Activated CD8-positive, alpha-beta T cell treated with anti-CD3 and anti-CD28 coated beads for 36 hours (primary cell): ENCODE results near the gene CAPN1. TPM values are rescaled to one million over a fixed set of nuclear protein-coding genes. Genes with fewer than 3 reads are reported as not detected.

Experiments
- ATAC-seq: fragments of 200-7000 bp; cut with Tn5 transposase; one replicate; pipeline ENCODE4 v1.10.0; 2021; ENCODE audit warnings: mild to moderate bottlenecking, moderate library complexity
- CTCF ChIA-PET: fragments of 350-600 bp; sonication (Branson Sonifier 250); formaldehyde crosslinking; loops from one replicate; lab custom pipeline; 2021; ENCODE audit warnings: antibody characterized with exemption; lab: Charles Lee
- POLR2A ChIA-PET: fragments of 350-600 bp; sonication (Branson Sonifier 250); formaldehyde crosslinking; loops from one replicate; lab custom pipeline; 2021; ENCODE audit warnings: antibody characterized with exemption; lab: Charles Lee
- DNase-seq: peaks from one replicate; pipeline ENCODE4 v3.0.0-alpha.2; 2020
- H3K27ac Mint-ChIP-seq: one replicate; pipeline ENCODE4 v1.8.0; 2021; ENCODE audit warnings: mild to moderate bottlenecking, mixed read lengths
- H3K27me3 Mint-ChIP-seq: one replicate; pipeline ENCODE4 v1.8.0; 2021; ENCODE audit warnings: mixed read lengths
- H3K36me3 Mint-ChIP-seq: one replicate; pipeline ENCODE4 v1.8.0; 2021; ENCODE audit warnings: low read depth, mixed read lengths
- H3K4me1 Mint-ChIP-seq: one replicate; pipeline ENCODE4 v1.8.0; 2021; ENCODE audit warnings: low read depth, mixed read lengths
- H3K4me3 Mint-ChIP-seq: one replicate; pipeline ENCODE4 v1.8.0; 2021; ENCODE audit warnings: mild to moderate bottlenecking, moderate library complexity, mixed read lengths
- H3K9me3 Mint-ChIP-seq: one replicate; pipeline ENCODE4 v1.8.0; 2021; ENCODE audit warnings: mixed read lengths
- CTCF ChIP-seq: fragments of 200-600 bp; IDR thresholded peaks from one replicate; pipeline ENCODE4 v1.8.0; 2022; ENCODE audit warnings: antibody characterized with exemption, mild to moderate bottlenecking
- intact Hi-C: fragments of 100-400 bp; cut with micrococcal nuclease; formaldehyde crosslinking; loops from one replicate; pipeline ENCODE4 v1.10.0; 2022
- total RNA-seq, 2 experiments: library from RNA; stranded (reverse); gene quantifications; one replicate each; pipeline ENCODE4 v1.2.3, GENCODE V29; 2021

Gene CAPN1
- 10 to 100 TPM; 72.6 to 74.7 TPM for total RNA-seq

- Mint-ChIP-seq H3K9me3 (no peaks in the 10 kb centered on the region), H3K4me1 (peaks cover 17% of the 10 kb centered on the region), H3K36me3 (peaks cover 2% of the 10 kb centered on the region), H3K4me3 (peak within 1 kb of the TSS; percentile 80), H3K27ac (peak within 1 kb of the TSS; percentile 86), H3K27me3 (no peaks in the 10 kb centered on the region)
- DNase-seq (peak; percentile 84), ATAC-seq (peak; percentile 84)
- intact Hi-C loops = no loop called here
- TF ChIP-seq CTCF = no peak
- CTCF ChIA-PET = interaction anchor here (0.6 to 4.0 kb wide), 15 partner anchors 15 to 149 kb away, joined by 3 to 35 read pairs (median 4); partner anchors contain the start of genes CDC42EP2, FAU, MRPL49 and POLA2
- POLR2A ChIA-PET = interaction anchor here (0.9 to 3.0 kb wide), 9 partner anchors 8 to 85 kb away, joined by 3 to 21 read pairs (median 4); partner anchors contain the start of genes FAU, MRPL49, POLA2 and ZNHIT2
Measured at GRCh38 chr11:65181569-65182257, at the start of gene CAPN1. Gene CAPN1 (plus strand): TSS chr11:65181928. CDS start chr11:65182702, 774 bp downstream.

GRCh38 chr11:65132238-65132987 is 49.3 kb upstream of the CAPN1 start:
- no peaks in the 10 kb centered on the region for H3K27me3 Mint-ChIP-seq
- TF ChIP-seq CTCF = no peak
- H3K9me3 Mint-ChIP-seq = no peaks in the 10 kb centered on the region
- no peak for DNase-seq
- intact Hi-C loops = no loop called here
- peak overlapping the region; percentile 100 for H3K4me3 Mint-ChIP-seq
- ChIA-PET CTCF (interaction anchor here (1.2 to 1.8 kb wide), 4 partner anchors 10 to 22 kb away, joined by 3 to 6 read pairs (median 6); partner anchors contain the start of genes FAU, MRPL49 and ZNHIT2), POLR2A (interaction anchor here (0.8 to 7.8 kb wide), 4 partner anchors 11 to 50 kb away, joined by 3 to 77 read pairs (median 4); partner anchors contain the start of genes FAU and MRPL49)
- peaks cover 31% of the 10 kb centered on the region for H3K4me1 Mint-ChIP-seq
- no peak for ATAC-seq
- H3K27ac Mint-ChIP-seq = peak overlapping the region; percentile 100
- peaks cover 13% of the 10 kb centered on the region for H3K36me3 Mint-ChIP-seq

- intact Hi-C loops = no loop called here
- TF ChIP-seq CTCF = no peak
- ChIA-PET CTCF (interaction anchor here (3.0 kb wide), 1 partner anchor 15 kb away, joined by 17 read pairs; the partner anchor contains the start of gene ZNHIT2), POLR2A (interaction anchor here (0.6 to 7.8 kb wide), 6 partner anchors 9 to 792 kb away, joined by 3 to 77 read pairs (median 14); partner anchors contain the start of genes FAU, MRPL49, POLA2 and ZNHIT2)
- Mint-ChIP-seq H3K9me3 (no peaks in the 10 kb centered on the region), H3K27ac (peak overlapping the region; percentile 100), H3K4me1 (peaks cover 33% of the 10 kb centered on the region), H3K36me3 (peaks cover 13% of the 10 kb centered on the region), H3K4me3 (peak overlapping the region; percentile 100), H3K27me3 (no peaks in the 10 kb centered on the region)
- ATAC-seq = peak; percentile 22
- DNase-seq = peak; percentile 80
Measured at GRCh38 chr11:65132988-65133700, 48.6 kb upstream of the CAPN1 start.

- Mint-ChIP-seq H3K27me3 (no peaks in the 10 kb centered on the region), H3K4me3 (peak overlapping the region; percentile 100), H3K4me1 (peaks cover 33% of the 10 kb centered on the region), H3K27ac (peak overlapping the region; percentile 100), H3K9me3 (no peaks in the 10 kb centered on the region), H3K36me3 (peaks cover 13% of the 10 kb centered on the region)
- intact Hi-C loops = no loop called here
- CTCF ChIA-PET = interaction anchor here (2.5 to 3.4 kb wide), 3 partner anchors 16 to 47 kb away, joined by 13 to 30 read pairs (median 17); partner anchors contain the start of genes CAPN1, TM7SF2 and ZNHIT2
- DNase-seq (no peak), ATAC-seq (no peak)
- POLR2A ChIA-PET = interaction anchor here (0.6 to 7.8 kb wide), 9 partner anchors 8 to 792 kb away, joined by 3 to 77 read pairs (median 5); partner anchors contain the start of genes FAU, MRPL49, POLA2 and VPS51
- no peak for TF ChIP-seq CTCF
Measured at GRCh38 chr11:65133724-65134123, 48.0 kb upstream of the CAPN1 start.
